Thoracic aorta (tissue), 2 donors: ENCODE results near the gene HELZ2. TPM values are rescaled to one million over a fixed set of nuclear protein-coding genes. Genes with fewer than 3 reads are reported as not detected.

Source experiments
- ATAC-seq: fragments of 150-250 bp; one replicate; pipeline ENCODE4 v1.8.0; 2017; ENCODE audit warnings: low read depth; ENCODE audit not compliant: insufficient number of reproducible peaks, low FRiP score
- DNase-seq: peaks from one replicate; pipeline ENCODE4 v3.0.0-alpha.2; 2020; ENCODE audit warnings: low spot score
- H3K27ac ChIP-seq, 2 donors: fragments of 200-600 bp; sonication (generic); 1 replicate in 1 of 2; 2 replicates in 1 of 2; pipeline ENCODE4 v1.5.1; 2016; ENCODE audit warnings: mild to moderate bottlenecking in 2 of 2, moderate library complexity in 2 of 2
- H3K27me3 ChIP-seq: fragments of 200-600 bp; sonication (generic); replicated peaks from 2 replicates; pipeline ENCODE4 v1.6.0; 2016; ENCODE audit warnings: mild to moderate bottlenecking; ENCODE audit not compliant: insufficient read depth
- H3K36me3 ChIP-seq: fragments of 200-600 bp; sonication (generic); one replicate; pipeline ENCODE4 v1.5.1; 2016
- H3K4me1 ChIP-seq, 2 donors: fragments of 200-600 bp; sonication (generic); 1 replicate in 1 of 2; 2 replicates in 1 of 2; pipeline versions ENCODE4 v1.5.1 to v1.6.0; 2016; ENCODE audit warnings: low read depth in 2 of 2, mild to moderate bottlenecking in 1 of 2; ENCODE audit not compliant: control insufficient read depth in 1 of 2
- H3K4me3 ChIP-seq: fragments of 200-600 bp; sonication (generic); 2 replicates; pipeline ENCODE4 v1.5.1; 2016; ENCODE audit warnings: mild to moderate bottlenecking
- H3K9me3 ChIP-seq: fragments of 200-600 bp; sonication (generic); 2 replicates; pipeline ENCODE4 v1.5.1; 2016
- CTCF ChIP-seq: fragments of 200-600 bp; sonication (generic); IDR thresholded peaks from one replicate; pipeline ENCODE4 v1.5.1; 2019; ENCODE audit warnings: antibody characterized with exemption
- total RNA-seq, 2 donors: library from RNA; depleted of rRNA; stranded (reverse); fragments of >200 nt; gene quantifications; one replicate each; pipeline versions ENCODE4 v1.1.0 to v1.2.3, GENCODE V29; 2016

Gene HELZ2
- total RNA-seq, 2 donors from 2014 or later = 45.2 to 50.3 TPM

GRCh38 chr20:63534427-63534830 lies 39.6 kb downstream of the HELZ2 start:
- Histone ChIP-seq H3K36me3 (no peaks in the 10 kb centered on the region), H3K4me3 (no peak overlapping the region), H3K9me3 (no peaks in the 10 kb centered on the region), H3K4me1 (peaks cover 0 to 5% of the 10 kb centered on the region in 2 donors), H3K27me3 (no peaks in the 10 kb centered on the region), H3K27ac (peak overlapping the region in 1 of 2 donors; percentile 12)
- TF ChIP-seq CTCF = no peak
- ATAC-seq (no peak), DNase-seq (no peak)

- H3K27me3 ChIP-seq = no peaks in the 10 kb centered on the region
- ATAC-seq (no peak), DNase-seq (no peak)
- H3K4me3 ChIP-seq = no peak overlapping the region
- peaks cover 0 to 5% of the 10 kb centered on the region in 2 donors for H3K4me1 ChIP-seq
- no peak overlapping the region for H3K27ac ChIP-seq
- no peak for TF ChIP-seq CTCF
- no peaks in the 10 kb centered on the region for H3K9me3 ChIP-seq
- H3K36me3 ChIP-seq = no peaks in the 10 kb centered on the region
Observed at GRCh38 chr20:63533871-63534393, 40.1 kb downstream of the HELZ2 start.

GRCh38 chr20:63533388-63533787 lies 40.7 kb downstream of the HELZ2 start:
- TF ChIP-seq CTCF = no peak
- H3K4me3 ChIP-seq = no peak overlapping the region
- H3K27me3 ChIP-seq = no peaks in the 10 kb centered on the region
- H3K27ac ChIP-seq = no peak overlapping the region
- DNase-seq (no peak), ATAC-seq (no peak)
- no peaks in the 10 kb centered on the region for H3K36me3 ChIP-seq
- H3K9me3 ChIP-seq = no peaks in the 10 kb centered on the region
- peaks cover 0 to 5% of the 10 kb centered on the region in 2 donors for H3K4me1 ChIP-seq

GRCh38 chr20:63532449-63532971 lies 41.5 kb downstream of the HELZ2 start:
- no peak for DNase-seq
- H3K4me1 ChIP-seq = peaks cover 0 to 1% of the 10 kb centered on the region in 2 donors
- H3K4me3 ChIP-seq = no peak overlapping the region
- ATAC-seq = no peak
- no peaks in the 10 kb centered on the region for H3K27me3 ChIP-seq
- no peak overlapping the region for H3K27ac ChIP-seq
- TF ChIP-seq CTCF = no peak
- no peaks in the 10 kb centered on the region for H3K36me3 ChIP-seq
- H3K9me3 ChIP-seq = no peaks in the 10 kb centered on the region

- H3K36me3 ChIP-seq = no peaks in the 10 kb centered on the region
- DNase-seq = no peak
- no peak overlapping the region for H3K27ac ChIP-seq
- H3K4me3 ChIP-seq = no peak overlapping the region
- ATAC-seq = no peak
- no peak for TF ChIP-seq CTCF
- H3K27me3 ChIP-seq = no peaks in the 10 kb centered on the region
- no peaks in the 10 kb centered on the region for H3K4me1 ChIP-seq
- no peaks in the 10 kb centered on the region for H3K9me3 ChIP-seq
Observed at GRCh38 chr20:63531686-63532448, 42.2 kb downstream of the HELZ2 start.
